ENCODE data around the gene BANK1.

The BANK1 gene

DNA sequence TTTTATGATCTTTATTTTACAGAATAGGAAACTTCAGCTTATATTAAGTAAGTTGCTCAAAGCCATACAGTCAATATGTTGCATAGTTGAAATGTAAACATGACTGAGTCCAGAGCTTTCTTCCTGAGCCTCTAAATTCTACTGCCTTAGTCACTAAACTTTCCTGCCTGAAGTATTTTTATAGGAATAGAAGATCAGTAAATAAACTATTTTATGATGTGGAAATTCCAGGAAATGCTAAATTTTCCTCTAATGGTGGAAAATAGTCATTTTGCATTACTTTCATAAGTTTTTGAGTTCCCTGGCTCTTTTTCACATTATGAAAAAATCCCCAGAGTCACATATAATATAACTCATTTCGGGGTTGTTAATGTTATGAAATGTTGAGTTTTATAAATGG is 182.8 kb downstream of the BANK1 start:
- Histone ChIP-seq H3K36me3 (no peaks in the 10 kb centered on the region), H3K4me3 (ENCODE audit: low read depth, low read length) (no peak overlapping the region), H3K9me3 (ENCODE audit: severe bottlenecking) (no peaks in the 10 kb centered on the region), H3K27ac (no peak overlapping the region), H3K27me3 (ENCODE audit: insufficient read depth, low read depth, severe bottlenecking) (no peaks in the 10 kb centered on the region)
- no peak for DNase-seq
- TF ChIP-seq CTCF (IDR thresholded peaks at IDR 0.05; ENCODE audit: low read depth, low read length): no peak

- Histone ChIP-seq H3K27me3 (ENCODE audit: insufficient read depth, low read depth, severe bottlenecking) (no peaks in the 10 kb centered on the region), H3K9me3 (ENCODE audit: severe bottlenecking) (no peaks in the 10 kb centered on the region), H3K36me3 (no peaks in the 10 kb centered on the region), H3K4me3 (ENCODE audit: low read depth, low read length) (no peak overlapping the region), H3K27ac (no peak overlapping the region)
- DNase-seq: no peak
- no peak for TF ChIP-seq CTCF (IDR thresholded peaks at IDR 0.05; ENCODE audit: low read depth, low read length)
Observed at GRCh38 chr4:101977076-101977475, 186.5 kb downstream of the BANK1 start.

DNA sequence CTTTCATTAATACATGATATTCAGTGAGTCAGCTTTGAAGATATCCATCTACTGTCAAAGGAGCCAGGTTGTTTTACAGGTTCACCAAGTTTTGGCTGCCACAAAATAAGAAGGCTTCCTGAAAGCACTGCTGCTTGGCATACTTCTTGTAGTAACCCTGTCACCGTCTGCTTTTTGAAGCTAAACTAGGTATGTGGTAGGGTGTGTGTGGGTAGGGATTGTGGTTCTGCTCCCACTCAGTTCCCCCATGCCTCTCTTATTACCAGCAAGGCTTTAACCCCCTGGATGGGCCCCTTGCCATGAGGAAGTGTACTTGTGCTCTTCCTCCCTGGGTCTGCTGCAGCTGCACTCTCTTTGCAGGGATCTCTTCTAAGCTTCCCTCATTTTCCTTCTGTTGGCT is 191.2 kb downstream of the BANK1 start:
- no peak overlapping the region for H3K27ac ChIP-seq
- no peak for DNase-seq
- TF ChIP-seq CTCF (IDR thresholded peaks at IDR 0.05; ENCODE audit: low read depth, low read length): no peak

DNA sequence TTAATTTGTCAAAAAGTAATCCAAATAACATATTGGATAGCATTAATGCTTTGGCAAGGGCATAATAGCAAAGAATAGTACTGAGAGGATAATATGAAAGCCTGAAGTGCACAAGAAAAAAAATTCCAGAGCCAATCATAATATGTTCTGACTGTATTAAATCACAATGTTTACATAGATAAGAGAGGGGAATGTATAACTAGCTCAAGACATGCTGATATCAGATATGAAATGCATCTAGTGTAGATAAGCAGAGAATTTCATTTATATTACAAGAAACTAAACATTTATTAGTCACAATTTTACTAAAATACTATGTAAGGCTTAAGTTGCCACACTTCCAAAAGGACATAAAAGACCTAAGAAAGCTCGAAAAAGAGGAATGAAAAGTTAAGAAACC is 193.3 kb downstream of the BANK1 start:
- no peak for DNase-seq
- Histone ChIP-seq H3K27ac (no peak overlapping the region), H3K9me3 (ENCODE audit: severe bottlenecking) (no peaks in the 10 kb centered on the region), H3K27me3 (ENCODE audit: insufficient read depth, low read depth, severe bottlenecking) (no peaks in the 10 kb centered on the region), H3K36me3 (no peaks in the 10 kb centered on the region), H3K4me3 (ENCODE audit: low read depth, low read length) (no peak overlapping the region)
- TF ChIP-seq CTCF (IDR thresholded peaks at IDR 0.05; ENCODE audit: low read depth, low read length): no peak

More for the DNA sequence above, 191.2 kb downstream of the BANK1 start:
- H3K4me3 ChIP-seq (ENCODE audit: low read depth, low read length): no peak overlapping the region
- H3K36me3 ChIP-seq: no peaks in the 10 kb centered on the region
- H3K27me3 ChIP-seq (ENCODE audit: insufficient read depth, low read depth, severe bottlenecking): no peaks in the 10 kb centered on the region
- H3K9me3 ChIP-seq (ENCODE audit: severe bottlenecking): no peaks in the 10 kb centered on the region

DNA sequence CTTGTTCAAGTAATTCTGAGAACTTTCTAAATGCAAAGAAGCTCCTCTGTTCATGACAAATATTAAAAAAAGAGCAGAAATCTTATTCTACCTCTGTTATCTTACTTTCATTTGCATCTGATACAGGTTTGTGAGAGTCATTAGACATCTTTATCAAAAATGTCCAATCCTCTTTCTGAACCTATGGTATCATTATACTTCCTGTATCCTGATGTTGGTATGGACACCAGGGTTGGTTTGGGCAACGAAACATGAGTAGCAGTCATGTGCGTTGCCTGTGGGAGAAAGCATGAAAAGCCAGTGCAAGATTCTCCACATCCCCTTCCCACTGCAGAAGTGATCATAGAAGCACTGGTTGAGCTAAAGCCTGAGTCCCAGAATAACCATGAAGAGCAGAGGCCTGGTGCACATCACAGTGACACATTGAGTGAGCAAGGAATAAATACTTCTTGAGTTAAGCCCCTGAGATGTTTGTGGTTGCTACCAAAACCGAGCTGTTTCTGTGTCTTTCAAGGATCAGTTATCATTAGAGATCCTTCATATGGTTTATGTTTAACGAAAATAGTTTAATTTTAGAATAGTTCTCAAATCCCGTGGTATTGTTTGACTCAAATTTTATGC is 197.2 kb downstream of the BANK1 start:
- no peaks in the 10 kb centered on the region for H3K36me3 ChIP-seq
- no peak for DNase-seq
- H3K9me3 ChIP-seq (ENCODE audit: severe bottlenecking): no peaks in the 10 kb centered on the region
- no peak overlapping the region for H3K27ac ChIP-seq
- no peak for TF ChIP-seq CTCF (IDR thresholded peaks at IDR 0.05; ENCODE audit: low read depth, low read length)
- H3K27me3 ChIP-seq (ENCODE audit: insufficient read depth, low read depth, severe bottlenecking): no peaks in the 10 kb centered on the region
- H3K4me3 ChIP-seq (ENCODE audit: low read depth, low read length): no peak overlapping the region

- H3K27ac ChIP-seq: no peak overlapping the region
- no peak for TF ChIP-seq CTCF (IDR thresholded peaks at IDR 0.05; ENCODE audit: low read depth, low read length)
- no peaks in the 10 kb centered on the region for H3K36me3 ChIP-seq
- no peak overlapping the region for H3K4me3 ChIP-seq (ENCODE audit: low read depth, low read length)
- no peak for DNase-seq
- no peaks in the 10 kb centered on the region for H3K9me3 ChIP-seq (ENCODE audit: severe bottlenecking)
- no peaks in the 10 kb centered on the region for H3K27me3 ChIP-seq (ENCODE audit: insufficient read depth, low read depth, severe bottlenecking)
Observed at GRCh38 chr4:101989551-101989950, 199.0 kb downstream of the BANK1 start.

Data from WERI-Rb-1 (cell line).